RPMI7951 (cell line): ENCODE data around the gene RAD51B. TPM values are rescaled to one million over a fixed set of nuclear protein-coding genes. Genes with fewer than 3 reads are reported as not detected.

Experiments used
- DNase-seq: peaks from one replicate; pipeline ENCODE4 v3.0.0-alpha.2; 2012; ENCODE audit warnings: low read depth
- total RNA-seq: library from RNA; depleted of rRNA; stranded (reverse); fragments of >200 nt; shearing (Covaris generic); gene quantifications from 2 replicates; pipeline ENCODE4 v1.2.3, GENCODE V29; 2014

Gene RAD51B
- total RNA-seq, 1 experiment from 2014 or later: 10.9 TPM

DNA sequence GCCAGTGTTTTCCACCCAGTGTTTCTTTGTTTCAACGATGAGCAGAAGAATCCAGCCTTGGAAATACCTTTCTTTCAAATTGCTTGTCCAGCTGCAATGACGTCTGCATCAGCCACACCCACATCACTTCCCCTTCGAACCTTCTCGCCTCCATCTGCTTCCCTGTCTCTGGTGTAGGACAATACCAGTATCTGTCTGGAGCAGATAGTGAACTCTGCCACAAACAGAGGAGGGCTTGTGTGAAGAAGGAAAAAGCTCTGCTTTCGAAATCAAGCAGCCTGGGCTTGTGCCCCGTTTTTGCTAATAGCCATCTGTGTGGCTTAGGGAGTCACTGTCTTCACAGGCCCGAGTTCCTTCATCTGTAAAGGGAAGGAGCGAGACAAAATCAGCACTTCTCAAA is 557.9 kb downstream of the RAD51B start:
- peak; percentile 73 for DNase-seq

DNA sequence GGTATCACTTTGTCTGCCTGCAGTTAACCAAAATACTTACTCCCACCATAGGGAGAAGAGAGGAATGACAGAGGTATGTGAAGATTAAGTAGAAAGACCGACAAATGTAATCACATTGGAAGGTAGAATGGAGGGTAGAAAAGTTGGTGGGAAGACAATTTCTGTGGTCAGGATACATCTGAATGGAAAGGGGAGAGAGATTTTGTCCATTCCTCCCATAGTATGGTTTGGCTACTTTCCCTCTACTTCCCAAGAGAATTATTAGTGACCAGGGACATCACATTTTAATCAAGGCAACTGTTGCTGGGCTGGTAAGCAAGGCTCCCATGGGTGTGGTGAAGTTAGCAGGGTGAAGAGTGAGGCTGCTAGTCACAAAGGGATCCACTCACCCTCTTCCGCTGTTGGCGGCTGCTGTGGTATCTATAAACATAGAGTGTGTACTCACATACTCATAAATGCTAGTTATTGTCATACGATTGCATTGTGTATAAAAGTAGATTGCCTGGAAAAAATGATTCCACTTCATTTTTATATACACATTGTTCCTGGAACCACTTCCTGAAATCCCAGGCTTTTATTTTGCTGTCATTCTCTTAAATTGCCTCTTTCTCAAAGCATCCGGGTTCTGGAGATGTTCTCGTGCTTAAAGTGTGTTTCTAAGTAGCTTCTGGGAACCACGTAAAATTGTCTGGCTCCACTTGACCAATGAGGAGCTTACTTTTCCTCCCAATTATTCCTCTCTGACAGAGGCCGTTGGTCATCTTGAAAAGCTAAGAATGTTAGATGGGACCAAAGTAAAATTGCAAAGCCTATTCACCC is 560.1 kb downstream of the RAD51B start:
- peak; percentile 48 for DNase-seq

DNA sequence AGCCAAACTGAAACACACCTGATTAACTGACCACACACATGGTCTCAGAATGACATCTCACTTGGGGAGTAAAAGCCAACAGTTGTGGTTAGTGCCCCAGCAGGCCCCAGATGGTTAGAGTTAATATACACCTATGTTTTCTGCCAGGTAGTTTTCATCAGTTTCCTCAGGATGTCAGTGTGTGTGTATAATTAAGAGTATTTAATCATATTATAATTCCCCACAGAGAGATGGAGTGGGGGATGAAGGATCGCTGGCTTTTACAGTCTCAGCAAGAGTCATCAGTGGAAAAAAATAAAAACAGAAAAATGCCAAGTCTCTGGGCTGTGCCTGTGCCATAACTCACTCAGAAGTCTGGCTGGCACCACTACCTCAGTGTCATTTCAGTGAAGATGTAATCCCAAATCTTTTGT is 560.8 kb downstream of the RAD51B start:
- DNase-seq: no peak

DNA sequence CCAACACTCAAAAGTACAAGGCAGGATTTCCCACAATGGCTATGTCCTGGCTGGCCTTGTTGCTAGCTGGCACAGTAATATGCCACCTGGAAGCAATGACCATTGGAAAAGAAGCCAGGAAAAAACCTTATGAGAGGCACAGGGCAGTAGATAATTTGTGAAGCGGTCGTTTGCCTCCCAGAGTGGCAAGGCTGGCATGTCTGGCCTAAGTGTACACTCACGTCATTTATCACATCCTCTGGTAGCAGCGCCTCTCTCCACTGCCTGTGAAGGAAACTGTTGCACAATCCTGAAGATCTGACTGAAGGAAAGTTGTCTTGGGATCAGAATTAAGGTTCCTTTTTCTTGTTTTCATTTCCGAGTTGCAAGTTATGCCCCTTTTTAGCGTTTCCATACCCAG is 564.8 kb downstream of the RAD51B start:
- DNase-seq: no peak

DNA sequence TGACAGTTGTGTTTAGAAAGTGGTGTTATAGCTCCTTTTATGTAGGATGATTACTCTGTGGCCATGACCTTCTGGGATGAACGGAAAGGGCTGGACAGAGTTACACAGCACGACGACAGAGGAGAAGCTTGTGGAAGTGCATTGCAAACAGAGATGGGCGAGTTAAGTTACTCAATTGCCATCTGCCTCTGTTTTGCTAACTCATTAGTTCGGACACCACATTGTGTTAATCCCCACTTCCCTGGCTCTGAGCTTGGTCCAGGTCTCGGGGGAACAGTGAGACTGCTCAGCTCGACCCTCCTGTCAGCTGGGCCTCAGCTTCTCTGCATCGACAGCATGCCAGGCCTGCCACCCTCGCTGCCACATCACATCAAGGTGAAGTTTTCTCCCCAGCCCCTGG is 565.3 kb downstream of the RAD51B start:
- DNase-seq: no peak

DNA sequence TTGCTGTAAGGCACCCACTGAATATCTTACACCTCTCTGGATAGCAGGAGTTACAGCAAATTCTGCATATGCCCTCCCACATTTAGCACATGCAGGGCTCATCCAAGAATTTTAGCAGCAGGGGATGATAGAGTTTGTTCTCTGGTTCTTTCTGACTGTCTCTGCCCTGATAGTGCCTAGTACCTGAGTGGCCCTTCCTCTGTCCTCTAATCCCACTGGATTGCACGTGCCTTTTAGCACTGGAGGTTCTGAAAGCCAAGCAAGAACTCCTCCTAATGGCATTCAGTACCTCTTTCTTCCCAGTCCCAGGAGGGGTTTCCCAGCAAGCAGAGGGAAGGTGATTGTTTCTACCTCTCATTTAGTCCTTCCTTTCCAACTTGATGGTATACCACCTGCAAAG is 566.9 kb downstream of the RAD51B start:
- DNase-seq: no peak

DNA sequence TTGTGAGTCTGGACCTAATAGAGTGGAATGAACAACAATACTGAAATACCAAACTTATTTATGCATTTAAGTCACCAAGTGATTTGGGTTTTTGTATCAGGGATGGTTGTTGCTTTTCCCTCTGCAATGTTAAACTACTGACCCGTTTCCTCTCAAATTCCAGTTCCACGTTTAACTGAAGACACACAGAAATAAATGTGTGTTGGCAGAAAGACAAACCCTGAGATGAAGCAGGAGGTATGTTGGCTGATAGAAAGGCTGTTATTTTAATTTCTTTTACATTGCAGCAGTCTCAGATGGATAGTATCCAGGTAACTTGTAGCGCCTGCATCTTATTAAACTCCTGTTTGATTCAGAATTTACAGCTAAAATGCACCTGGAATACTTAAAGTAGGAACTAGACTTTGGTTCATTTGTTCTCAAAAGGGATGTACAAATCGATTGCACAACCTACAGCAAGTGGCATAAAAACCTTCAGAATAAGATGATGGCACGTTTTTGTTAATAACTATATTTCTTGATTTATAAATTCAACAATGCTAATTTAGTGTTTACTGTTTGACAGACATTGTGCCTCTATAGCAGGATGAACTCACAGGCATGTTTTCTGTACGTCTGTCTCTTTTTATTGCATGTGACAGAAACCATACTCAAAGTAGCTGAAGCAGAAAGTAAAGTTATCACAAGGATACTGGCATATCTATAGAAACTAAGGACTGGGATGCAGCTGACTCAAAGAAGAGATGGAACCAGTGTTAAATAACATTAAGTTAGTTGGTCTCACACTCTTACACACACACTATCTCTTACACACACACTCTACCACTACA is 567.6 kb downstream of the RAD51B start:
- DNase-seq: peak; percentile 35

DNA sequence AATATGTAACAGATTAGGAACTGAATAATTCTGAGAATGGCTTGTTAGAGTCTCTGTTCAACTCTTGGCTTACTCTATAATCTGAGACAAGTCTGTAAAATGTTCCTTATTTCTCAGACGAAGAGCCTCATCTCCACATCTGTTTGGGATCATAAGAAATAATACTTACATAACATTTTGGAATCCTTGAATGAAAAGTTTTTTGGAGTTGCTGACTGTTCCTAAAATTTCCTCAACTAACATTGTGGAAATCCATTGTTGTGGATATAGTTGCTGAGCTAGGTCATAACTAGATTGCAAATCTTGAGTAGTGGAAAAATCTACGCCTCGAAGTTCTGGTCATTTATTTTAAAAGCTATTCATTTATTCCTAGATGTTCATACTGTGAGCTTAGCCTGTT is 570.4 kb downstream of the RAD51B start:
- DNase-seq: no peak

DNA sequence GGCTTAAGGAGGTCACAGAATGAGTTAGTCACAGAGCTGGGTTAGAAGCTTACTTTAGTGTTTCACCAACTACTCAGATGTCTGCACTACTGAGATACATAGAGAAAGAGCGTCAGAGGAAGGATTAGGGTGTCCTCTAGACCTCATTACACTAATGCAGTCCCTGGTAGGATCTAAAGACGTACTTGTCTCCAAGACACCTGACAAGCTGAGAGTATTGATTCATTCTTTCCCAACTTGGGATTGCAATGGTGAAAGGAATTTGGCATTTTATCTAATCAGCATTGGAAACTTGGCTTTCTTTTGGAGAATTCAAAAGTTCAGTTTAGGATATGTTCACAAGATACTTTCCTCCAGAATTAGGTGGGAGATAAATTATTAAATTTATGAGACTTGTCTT is 571.2 kb downstream of the RAD51B start:
- DNase-seq: no peak

DNA sequence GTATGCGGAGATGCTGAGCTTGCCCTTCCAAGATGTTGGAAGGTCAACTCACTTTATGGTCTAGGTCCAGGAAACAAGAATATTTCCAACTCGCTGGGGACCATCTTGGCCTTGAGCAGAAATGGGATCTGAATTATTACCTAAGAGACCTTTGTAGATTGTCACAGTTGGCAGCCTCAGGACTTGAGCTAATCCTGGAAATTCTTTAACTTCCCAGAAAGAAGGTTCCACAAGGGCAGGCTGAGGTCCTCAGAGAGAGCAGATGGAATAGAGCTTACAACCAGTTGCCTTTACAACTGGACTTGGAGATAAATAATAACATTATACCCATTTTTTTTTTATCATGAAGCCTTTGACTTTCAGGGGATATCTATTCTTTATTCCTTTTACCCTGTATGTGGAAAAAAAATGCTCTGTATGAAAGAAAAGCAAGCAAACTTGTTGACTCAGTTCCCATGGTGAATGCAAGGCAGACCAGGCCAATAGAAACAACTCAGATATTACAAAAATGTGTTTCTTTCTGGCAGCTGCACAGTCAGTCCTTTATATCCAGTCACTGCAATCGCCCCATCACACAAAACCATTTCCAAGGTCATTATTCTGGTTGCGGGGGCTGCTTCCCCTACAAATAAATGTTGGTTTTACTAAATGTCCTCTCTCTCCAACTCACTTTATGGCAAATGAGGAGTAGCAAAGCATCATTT is 571.9 kb downstream of the RAD51B start:
- peak; percentile 21 for DNase-seq

DNA sequence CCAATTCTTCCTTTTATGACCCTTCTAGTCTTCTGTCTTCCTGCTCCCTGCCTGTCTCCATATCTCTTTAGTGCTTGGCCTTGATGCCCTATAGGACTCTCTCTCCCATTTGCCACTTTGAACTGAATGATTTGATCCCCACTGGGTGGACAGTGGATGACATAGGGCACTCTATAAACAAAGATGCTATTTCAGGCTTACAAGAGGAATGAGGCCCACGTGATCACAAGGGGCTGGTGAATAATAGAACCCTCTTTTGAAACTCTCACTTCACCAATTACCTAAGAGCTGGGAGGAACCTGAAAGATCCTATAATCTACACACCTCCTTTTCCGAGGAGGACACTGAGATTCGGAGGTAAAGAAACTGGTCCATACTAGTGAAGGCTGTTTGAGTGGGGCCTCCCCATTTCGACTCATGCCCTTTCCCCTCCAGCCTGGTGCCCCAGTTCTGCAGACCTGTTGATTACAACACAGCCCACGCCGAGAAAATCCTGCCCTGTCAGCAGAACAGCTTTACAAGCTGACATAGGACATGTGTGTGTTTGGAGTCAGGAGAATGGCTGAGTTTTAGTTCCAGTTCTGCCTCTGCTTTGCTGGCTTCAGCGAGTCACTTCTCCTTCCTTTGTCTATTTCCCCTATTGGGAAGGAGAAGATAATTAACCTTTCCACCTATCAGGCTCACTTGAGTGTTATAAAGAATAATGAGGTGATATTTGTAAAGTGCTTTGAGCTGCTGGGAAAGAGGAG is 573.0 kb downstream of the RAD51B start:
- DNase-seq: no peak

DNA sequence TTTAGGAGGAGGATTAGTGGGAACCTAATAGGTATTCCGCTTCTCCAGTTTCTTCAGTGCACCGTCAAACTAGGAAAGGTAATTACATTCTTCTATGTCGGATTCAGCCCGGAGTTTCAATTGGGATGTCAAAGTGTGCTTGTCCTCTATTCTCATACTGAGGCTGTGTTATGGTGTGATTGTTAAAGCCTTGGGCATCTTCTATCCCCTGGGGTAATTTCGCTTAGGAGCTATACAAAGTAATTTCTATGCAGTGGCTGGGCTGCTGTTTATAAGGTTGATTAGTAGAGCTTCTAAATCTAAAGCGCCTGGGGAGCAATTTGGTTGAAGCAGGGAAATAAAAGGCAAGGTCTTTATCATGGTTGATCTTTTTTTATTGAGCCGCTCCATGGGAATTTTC is 573.7 kb downstream of the RAD51B start:
- peak; percentile 26 for DNase-seq

DNA sequence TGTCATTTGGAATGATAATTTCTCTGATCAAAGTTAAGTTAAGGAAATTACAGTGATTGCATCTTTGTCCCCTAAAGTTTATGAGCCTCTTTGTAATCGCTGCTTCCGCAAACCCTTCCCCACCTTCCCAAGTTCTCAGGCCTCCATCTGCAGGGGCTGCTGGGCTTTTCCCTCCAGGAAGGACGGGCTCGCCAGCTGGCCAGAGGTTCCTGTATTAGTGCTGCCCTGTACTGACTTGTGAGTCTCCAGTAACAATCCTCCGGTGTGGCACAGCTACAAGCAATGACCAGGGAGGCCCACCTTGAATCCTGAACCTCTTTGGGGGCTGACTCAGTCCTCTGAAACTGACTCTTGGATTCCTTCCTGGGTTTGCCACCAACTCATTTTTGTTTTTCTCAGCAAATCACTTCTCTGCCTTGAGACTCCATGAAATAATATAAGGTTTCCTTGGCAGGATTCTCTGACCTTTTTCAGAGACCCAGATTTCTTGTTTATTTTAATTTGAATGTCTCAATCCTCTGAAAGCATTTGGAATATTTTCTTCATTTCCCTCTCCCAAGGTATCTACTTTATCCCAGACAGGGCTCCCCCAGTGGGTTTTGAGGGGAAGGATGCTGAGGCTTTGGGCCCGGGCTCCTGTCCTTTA is 574.7 kb downstream of the RAD51B start:
- no peak for DNase-seq

DNA sequence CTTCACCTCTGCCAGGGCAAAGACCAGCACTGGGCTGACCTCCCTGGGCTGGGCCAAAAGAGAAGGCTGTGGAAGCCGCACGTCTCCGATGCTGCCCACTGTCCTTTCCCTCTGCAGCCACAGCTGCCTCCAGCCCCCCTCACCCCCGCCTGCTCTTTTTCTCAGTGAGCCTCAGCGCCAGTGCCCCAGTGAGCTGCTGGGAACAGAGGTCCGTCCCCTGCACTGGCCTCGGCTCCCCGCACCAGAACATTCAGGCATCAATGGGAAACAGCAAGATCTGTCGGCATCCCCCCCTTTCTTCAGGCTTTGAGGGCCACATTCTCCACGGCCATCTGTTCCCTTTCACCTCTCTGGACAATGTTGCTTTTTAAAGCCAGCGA is 575.2 kb downstream of the RAD51B start:
- no peak for DNase-seq

DNA sequence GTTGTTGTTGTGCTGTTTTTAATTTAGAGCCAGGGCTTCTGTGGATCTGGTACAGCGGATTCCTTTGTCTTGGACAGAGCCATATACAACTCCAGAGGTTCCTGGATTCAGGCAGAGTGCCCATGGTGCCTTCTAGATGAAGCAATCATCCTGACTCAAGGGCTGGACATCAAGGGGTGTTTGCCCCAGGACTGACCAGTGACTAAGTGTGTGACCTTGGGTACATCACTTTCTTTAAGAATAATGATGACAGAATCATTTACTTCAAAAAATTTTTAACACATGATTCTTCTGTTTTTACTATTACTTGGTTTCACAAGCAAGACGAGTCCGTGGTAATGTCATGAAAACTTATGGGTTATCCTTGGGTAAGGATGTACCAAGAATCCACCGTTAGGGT is 576.0 kb downstream of the RAD51B start:
- peak; percentile 57 for DNase-seq

DNA sequence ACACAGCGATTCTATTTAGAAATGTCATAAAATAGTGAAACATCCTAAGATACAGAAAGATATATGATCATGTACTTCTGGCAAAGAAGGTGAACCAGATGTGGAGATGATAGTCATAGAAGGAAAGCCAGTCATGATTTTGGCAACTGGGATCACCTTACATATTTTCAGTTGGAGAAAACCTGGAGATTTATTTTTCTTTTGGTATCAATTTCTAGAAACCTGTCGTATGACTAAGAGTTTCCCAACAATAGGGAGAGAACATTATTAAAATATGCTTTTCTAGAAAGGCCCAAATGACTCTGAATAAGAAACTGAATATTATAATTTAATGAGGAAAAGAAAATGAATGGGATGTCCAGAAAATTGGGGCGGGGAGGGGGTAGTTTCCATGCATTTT is 576.9 kb downstream of the RAD51B start:
- DNase-seq: no peak

DNA sequence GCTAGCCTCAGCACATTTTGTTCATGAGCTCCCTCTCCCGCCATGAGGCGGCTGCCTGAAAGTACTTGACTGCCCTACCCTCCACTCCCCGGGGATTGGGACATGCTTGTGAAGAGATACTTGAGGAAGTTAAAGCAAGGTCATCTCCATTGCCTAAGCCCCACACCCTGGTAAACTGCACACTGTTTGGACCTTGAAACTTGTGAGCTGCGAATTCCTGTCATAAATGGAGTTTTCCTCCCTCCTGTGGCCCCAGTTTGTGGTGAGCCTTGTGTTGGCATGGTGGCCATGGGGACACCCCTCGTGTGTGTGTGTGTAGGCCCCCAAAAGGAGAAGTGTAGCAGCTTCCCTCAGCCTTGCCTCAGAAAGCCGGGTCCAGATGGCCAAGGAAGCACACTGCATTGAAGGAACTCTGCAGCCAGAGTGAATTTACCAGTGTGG is 577.8 kb downstream of the RAD51B start:
- peak; percentile 20 for DNase-seq

DNA sequence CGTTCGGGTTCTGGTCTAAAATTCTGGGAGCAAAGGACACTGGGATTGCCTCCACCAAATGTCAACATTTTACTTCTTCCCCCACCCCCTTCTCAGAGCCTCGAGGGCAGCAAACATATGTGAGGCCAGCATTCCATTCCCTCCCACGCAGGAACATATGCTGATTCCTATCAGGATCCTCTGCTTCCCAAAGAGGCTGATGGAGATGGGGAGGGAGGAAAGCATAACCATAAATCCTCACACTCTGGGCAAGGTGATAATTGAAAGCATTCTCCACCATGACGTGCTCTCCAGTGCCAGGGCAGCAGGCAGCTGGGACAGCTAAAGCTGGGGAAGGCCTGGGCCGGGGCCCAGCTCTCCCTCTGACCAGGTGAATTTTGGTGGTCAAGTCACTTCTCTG is 578.2 kb downstream of the RAD51B start:
- DNase-seq: peak; percentile 96

DNA sequence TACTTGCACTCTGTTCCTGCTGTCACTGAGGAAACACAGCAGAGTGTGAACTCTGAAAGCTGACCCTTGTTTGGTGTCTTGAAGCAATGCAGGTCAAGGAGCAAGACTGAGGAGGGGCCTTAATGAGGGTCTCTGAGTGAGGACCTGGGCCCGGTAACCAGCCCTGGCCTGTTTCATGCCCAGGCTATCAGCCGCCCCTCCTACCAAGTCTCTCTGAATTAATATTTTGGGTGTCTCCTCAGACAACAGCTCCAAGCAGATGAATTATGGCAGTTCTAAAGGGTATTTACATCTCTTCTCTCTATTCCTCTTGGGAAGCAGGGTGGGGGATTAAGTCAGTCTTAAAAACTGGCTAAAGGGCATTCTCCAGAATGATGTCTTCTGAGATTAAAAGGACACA is 578.8 kb downstream of the RAD51B start:
- no peak for DNase-seq

DNA sequence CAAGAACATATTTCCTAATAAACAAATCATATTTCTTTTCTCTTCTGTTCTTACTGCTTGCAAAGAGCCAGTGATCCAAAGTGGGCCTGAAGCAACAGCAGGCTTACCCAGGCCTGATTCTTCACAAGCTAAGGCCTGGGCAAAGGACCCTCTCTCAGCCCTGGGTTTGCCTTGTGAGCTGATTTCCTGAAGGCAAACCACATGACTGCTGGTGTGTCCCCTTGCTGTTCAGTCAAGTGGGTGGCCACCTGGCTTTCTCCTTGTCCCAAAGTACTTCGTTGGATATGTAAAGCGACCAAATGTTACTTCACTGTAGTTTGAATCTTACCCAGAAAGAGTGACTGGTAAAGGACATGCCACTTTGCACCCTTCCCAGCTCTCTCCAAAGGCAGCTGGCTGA is 580.4 kb downstream of the RAD51B start:
- DNase-seq: no peak

DNA sequence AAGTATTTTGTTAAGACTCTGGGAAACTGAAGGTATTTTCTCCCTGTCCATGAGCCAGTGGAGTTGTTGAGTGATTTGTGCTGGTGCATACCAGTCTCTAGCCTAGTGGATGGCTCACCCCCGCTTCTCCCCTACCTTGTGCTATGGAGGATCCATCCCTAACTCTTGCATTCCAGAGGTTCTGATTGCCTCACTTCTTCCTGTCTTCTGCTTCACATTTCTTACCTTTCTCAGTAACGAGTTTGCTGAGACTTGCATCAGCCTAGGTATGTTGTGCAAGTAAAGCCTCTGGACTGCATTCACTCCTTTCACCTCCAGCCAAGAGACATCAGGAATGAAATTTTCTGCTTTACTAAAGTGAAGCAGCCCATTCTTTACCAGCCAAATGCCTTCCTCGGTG is 581.7 kb downstream of the RAD51B start:
- peak; percentile 61 for DNase-seq
